Activated naive CD4-positive, alpha-beta T cell treated with anti-CD3 and anti-CD28 coated beads, Interleukin-2, amount 10 ng/mL, durations not matched to agents 7 days and 5 days (primary cell): Measurements from ENCODE around the gene LSM7.
"Not testable (repeated sequence)": the region's sequence is repeated elsewhere in the genome, so short reads cannot be mapped to it uniquely, and the experiment has no call there.

Source experiments
- CTCF ChIA-PET: fragments of 350-600 bp; sonication (Branson Sonifier 250); formaldehyde crosslinking; loops from one replicate; lab custom pipeline; 2021; ENCODE audit warnings: antibody characterized with exemption; lab: Charles Lee
- DNase-seq: peaks from one replicate; pipeline ENCODE4 v3.0.0-alpha.2; 2020
- H3K27ac Mint-ChIP-seq: one replicate; pipeline ENCODE4 v1.8.0; 2021; ENCODE audit warnings: mild to moderate bottlenecking, moderate library complexity, mixed read lengths
- H3K27me3 Mint-ChIP-seq: one replicate; pipeline ENCODE4 v1.8.0; 2021; ENCODE audit warnings: mild to moderate bottlenecking, mixed read lengths
- H3K36me3 Mint-ChIP-seq: one replicate; pipeline ENCODE4 v1.8.0; 2021; ENCODE audit warnings: mixed read lengths
- H3K4me1 Mint-ChIP-seq: one replicate; pipeline ENCODE4 v1.8.0; 2021; ENCODE audit warnings: mixed read lengths
- H3K4me3 Mint-ChIP-seq: one replicate; pipeline ENCODE4 v1.8.0; 2021; ENCODE audit warnings: mild to moderate bottlenecking, moderate library complexity, mixed read lengths
- H3K9me3 Mint-ChIP-seq: one replicate; pipeline ENCODE4 v1.8.0; 2021; ENCODE audit warnings: mixed read lengths

LSM7 gene

GRCh38 chr19:2359992-2360685 lies 31.8 kb upstream of the LSM7 start, which contains the start of gene TMPRSS9:
TSS of gene TMPRSS9 (plus strand) at chr19:2360265. CDS start at chr19:2389786, 29,521 bp downstream.
- Mint-ChIP-seq H3K4me3 (no peak within 1 kb of the TSS), H3K36me3 (no peaks in the 10 kb centered on the region), H3K9me3 (no peaks in the 10 kb centered on the region), H3K27me3 (peaks cover 41% of the 10 kb centered on the region), H3K27ac (no peak within 1 kb of the TSS), H3K4me1 (peaks cover 3% of the 10 kb centered on the region)
- CTCF ChIA-PET, result no interaction called here
- DNase-seq, result no peak

GRCh38 chr19:2358548-2359173 lies 30.3 kb upstream of the LSM7 start:
- H3K4me1 Mint-ChIP-seq, result peaks cover 3% of the 10 kb centered on the region

DNA sequence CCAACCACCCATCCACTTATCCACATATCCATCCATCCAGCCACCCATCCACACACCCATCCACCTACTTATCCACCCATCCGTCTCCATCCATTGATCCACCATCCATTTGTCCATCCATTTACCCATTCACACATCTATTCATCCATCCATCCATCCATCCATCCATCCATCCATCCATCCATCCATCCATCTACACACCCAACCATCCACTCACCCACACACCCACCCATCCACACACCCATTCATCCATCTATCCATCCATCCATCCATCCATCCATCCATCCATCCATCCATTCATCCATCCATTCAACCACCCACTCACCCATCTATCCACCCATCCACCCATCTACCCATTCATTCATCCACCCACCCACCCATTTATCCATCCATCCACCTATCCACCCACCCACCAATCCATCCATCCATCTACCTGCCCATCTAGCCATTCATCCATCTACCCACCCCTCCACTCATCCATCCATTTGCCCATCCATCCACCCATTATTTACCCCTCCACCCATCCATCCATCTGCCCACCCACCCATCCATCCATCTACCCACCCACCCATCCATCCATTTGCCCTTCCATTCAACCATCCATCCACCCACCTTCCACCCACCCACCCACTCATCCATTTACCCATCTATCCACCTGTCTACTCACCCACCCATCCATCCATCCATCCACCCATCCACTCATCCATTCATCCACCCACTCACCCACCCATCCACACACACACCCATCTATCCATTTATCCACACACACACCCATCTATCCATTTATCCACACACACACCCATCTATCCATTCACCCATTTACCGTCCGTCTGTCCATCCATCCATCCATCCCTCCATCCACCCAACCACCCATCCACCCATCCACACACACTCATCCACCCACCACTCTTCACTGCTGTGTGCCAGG lies 29.2 kb upstream of the LSM7 start:
- no peak overlapping the region for H3K27ac Mint-ChIP-seq
- no peaks in the 10 kb centered on the region for H3K9me3 Mint-ChIP-seq
- no peak for DNase-seq
- H3K36me3 Mint-ChIP-seq, result no peaks in the 10 kb centered on the region
- H3K4me3 Mint-ChIP-seq, result no peak overlapping the region
- CTCF ChIA-PET, result no interaction called here
- H3K27me3 Mint-ChIP-seq, result peaks cover 29% of the 10 kb centered on the region
- H3K4me1 Mint-ChIP-seq, result peaks cover 3% of the 10 kb centered on the region

More at GRCh38 chr19:2358548-2359173, 30.3 kb upstream of the LSM7 start:
- no peak overlapping the region for H3K4me3 Mint-ChIP-seq
- no peak for DNase-seq
- no peaks in the 10 kb centered on the region for H3K9me3 Mint-ChIP-seq
- CTCF ChIA-PET, result no interaction called here
- H3K36me3 Mint-ChIP-seq, result no peaks in the 10 kb centered on the region
- H3K27ac Mint-ChIP-seq, result no peak overlapping the region
- H3K27me3 Mint-ChIP-seq, result peaks cover 30% of the 10 kb centered on the region

DNA sequence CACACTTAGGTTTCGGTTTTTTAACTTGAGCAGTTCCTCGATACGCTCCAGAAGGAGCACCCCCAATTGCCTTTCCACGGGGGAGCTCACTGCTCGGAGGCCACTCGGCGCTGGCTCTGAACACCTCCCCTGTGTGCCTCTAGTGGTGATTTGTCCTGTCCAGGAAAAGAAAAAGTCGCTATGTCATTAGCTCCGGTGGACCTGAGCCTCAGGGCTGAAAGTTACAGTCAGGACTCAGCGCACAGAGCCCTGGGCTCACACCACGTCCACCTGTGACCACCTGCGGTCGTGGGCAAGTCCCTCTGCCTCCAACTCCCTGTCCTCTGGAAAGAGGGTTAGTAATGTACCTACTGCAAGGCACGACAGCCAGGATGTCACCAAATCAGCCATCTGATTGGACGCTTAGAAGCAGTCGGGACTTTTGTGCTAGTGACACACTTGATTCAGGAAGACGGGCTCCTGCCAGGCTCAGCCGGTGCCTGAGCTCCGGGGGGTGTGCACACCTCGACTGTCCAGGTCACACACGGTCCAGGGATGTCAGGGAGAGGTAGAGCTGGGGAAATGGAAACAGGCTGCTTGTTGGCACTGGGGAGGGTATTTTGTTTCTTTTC lies 27.8 kb upstream of the LSM7 start:
- H3K27ac Mint-ChIP-seq, result peak overlapping the region; percentile 49
- no peaks in the 10 kb centered on the region for H3K9me3 Mint-ChIP-seq
- peaks cover 29% of the 10 kb centered on the region for H3K27me3 Mint-ChIP-seq
- H3K36me3 Mint-ChIP-seq, result peaks cover 2% of the 10 kb centered on the region
- CTCF ChIA-PET, result no interaction called here
- no peak for DNase-seq
- peaks cover 3% of the 10 kb centered on the region for H3K4me1 Mint-ChIP-seq
- no peak overlapping the region for H3K4me3 Mint-ChIP-seq

DNA sequence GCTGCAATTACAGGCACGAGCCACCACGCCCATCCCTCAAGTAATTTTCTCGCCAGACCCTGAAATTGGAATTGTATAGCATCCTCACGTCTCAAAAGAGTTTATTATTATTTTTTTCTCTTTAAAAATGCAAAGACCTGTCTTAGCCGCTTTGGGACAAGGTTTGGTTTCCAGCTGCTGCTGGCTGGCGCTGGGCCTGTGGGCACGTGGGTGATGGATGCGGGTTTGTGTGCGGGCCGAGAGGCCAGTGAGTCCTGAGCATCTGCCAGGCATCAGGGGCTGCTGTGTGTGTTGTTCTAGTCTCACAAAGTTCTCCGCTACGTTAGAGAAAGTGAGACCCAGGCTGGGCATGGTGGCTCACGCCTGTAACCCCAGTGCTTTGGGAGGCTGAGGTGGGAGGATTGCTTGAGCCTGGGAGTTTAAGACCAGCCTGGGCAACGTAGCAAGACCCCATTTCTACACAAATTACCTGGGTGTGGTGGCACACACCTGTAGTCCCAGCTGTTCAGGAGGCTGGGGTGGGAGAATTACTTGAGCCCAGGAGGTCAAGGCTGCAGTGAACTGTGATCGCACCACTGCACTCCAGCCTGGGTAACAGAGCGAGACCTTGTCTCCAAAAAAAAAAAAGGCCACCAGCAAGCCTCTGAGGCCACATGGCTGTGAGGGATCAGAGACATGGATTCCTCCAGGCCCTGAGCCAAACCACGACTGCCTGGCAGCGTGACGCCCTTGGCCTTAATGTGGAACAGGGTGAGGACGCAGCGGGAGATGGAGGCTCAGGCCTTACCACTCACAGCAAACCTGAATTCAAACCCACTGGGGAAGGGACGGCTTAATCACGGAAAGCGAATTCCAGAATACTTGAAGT lies 27.0 kb upstream of the LSM7 start:
- no peak overlapping the region for H3K27ac Mint-ChIP-seq
- no peak overlapping the region for H3K4me3 Mint-ChIP-seq
- H3K27me3 Mint-ChIP-seq, result peaks cover 24% of the 10 kb centered on the region
- peaks cover under 1% of the 10 kb centered on the region for H3K4me1 Mint-ChIP-seq
- DNase-seq, result no peak
- peaks cover 2% of the 10 kb centered on the region for H3K36me3 Mint-ChIP-seq
- H3K9me3 Mint-ChIP-seq, result no peaks in the 10 kb centered on the region
- CTCF ChIA-PET, result no interaction called here

DNA sequence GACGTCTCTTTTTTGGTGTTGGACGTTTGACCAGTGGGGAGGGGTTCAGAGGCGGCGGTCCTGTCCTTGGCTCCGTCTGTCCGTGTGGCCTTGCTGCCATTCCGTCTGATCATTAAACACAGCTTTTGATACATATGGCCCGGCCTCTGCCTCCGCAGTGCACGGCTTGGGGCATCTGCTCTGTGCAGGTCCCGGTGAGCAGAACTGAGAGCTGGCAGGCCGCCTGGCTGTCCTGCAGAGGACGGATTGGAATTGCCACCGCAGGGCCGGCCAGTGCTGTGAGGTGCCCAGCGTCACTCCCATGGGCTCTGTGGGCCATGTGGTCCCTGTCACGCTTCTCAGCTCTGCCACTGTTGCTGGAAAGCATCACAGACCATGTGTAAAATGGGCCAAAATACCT lies 26.3 kb upstream of the LSM7 start:
- CTCF ChIA-PET, result no interaction called here
- no peak for DNase-seq

GRCh38 chr19:2353887-2354592 lies 25.7 kb upstream of the LSM7 start:
- CTCF ChIA-PET, result no interaction called here
- peaks cover 10% of the 10 kb centered on the region for H3K27me3 Mint-ChIP-seq
- no peak for DNase-seq
- no peak overlapping the region for H3K27ac Mint-ChIP-seq
- H3K4me3 Mint-ChIP-seq, result no peak overlapping the region
- no peaks in the 10 kb centered on the region for H3K9me3 Mint-ChIP-seq
- peaks cover 2% of the 10 kb centered on the region for H3K36me3 Mint-ChIP-seq
- no peaks in the 10 kb centered on the region for H3K4me1 Mint-ChIP-seq

More for the DNA sequence above, 26.3 kb upstream of the LSM7 start:
- Mint-ChIP-seq H3K9me3 (no peaks in the 10 kb centered on the region), H3K4me3 (no peak overlapping the region), H3K27ac (no peak overlapping the region), H3K4me1 (no peaks in the 10 kb centered on the region), H3K27me3 (peaks cover 16% of the 10 kb centered on the region), H3K36me3 (peaks cover 2% of the 10 kb centered on the region)

GRCh38 chr19:2353159-2353886 lies 24.9 kb upstream of the LSM7 start:
- H3K27ac Mint-ChIP-seq, result no peak overlapping the region
- DNase-seq, result no peak
- peaks cover 2% of the 10 kb centered on the region for H3K36me3 Mint-ChIP-seq
- CTCF ChIA-PET, result interaction anchor here (1.1 kb wide), 1 partner anchor 10 kb away, joined by 3 read pairs; no protein-coding TSS in a partner anchor
- H3K9me3 Mint-ChIP-seq, result no peaks in the 10 kb centered on the region
- no peak overlapping the region for H3K4me3 Mint-ChIP-seq
- H3K27me3 Mint-ChIP-seq, result peaks cover 3% of the 10 kb centered on the region
- no peaks in the 10 kb centered on the region for H3K4me1 Mint-ChIP-seq

GRCh38 chr19:2352121-2352520 lies 23.7 kb upstream of the LSM7 start:
- Mint-ChIP-seq H3K4me3 (no peak overlapping the region), H3K27me3 (no peaks in the 10 kb centered on the region), H3K9me3 (no peaks in the 10 kb centered on the region), H3K27ac (no peak overlapping the region), H3K4me1 (no peaks in the 10 kb centered on the region), H3K36me3 (peaks cover 2% of the 10 kb centered on the region)
- DNase-seq, result no peak
- CTCF ChIA-PET, result interaction anchor here (0.6 kb wide), 1 partner anchor 196 kb away, joined by 3 read pairs; no protein-coding TSS in a partner anchor

DNA sequence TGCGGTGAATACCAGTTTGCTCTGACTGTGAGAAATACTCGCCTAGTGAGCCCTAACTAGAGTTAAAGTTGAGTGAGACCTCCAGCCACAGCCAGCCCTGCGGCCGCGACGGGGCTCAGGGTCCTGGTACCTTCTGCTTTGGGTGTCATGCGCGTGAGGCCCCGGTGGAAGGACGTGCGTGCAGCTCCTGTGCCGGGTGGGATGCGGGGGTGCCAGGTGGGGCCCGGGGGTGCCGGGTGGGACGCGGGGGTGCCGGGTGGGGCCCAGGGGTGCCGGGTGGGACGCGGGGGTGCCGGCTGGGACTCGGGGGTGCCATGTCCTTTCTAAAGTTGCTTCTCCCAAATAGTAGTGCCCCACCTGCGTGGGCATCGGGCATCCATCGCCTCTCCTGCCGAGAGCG lies 23.2 kb upstream of the LSM7 start:
- Mint-ChIP-seq H3K36me3 (peaks cover 2% of the 10 kb centered on the region), H3K4me1 (no peaks in the 10 kb centered on the region), H3K27ac (no peak overlapping the region), H3K9me3 (no peaks in the 10 kb centered on the region), H3K27me3 (no peaks in the 10 kb centered on the region), H3K4me3 (no peak overlapping the region)
- no peak for DNase-seq
- CTCF ChIA-PET, result interaction anchor here (0.6 kb wide), 1 partner anchor 196 kb away, joined by 3 read pairs; no protein-coding TSS in a partner anchor

DNA sequence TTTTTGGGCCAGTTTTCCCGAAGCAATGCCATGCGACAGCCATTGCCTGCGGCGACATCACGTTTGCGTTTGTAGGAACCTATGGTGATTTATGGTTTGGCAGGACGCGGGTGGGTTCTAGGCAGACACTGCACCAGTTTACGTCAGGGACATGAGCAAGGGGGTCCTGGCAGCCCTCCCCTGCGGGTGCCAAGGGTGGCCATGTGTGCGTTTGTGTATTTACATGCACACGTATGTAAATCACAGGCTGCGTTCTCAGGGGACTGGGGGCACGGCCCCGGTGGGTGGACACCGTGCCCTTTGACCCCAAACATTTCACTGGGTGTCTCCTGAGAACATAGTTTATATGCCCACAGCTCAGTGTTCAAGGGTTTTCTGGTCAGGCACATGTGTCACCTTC lies 22.3 kb upstream of the LSM7 start:
- H3K4me3 Mint-ChIP-seq, result no peak overlapping the region
- CTCF ChIA-PET, result no interaction called here
- H3K36me3 Mint-ChIP-seq, result peaks cover 4% of the 10 kb centered on the region
- H3K9me3 Mint-ChIP-seq, result no peaks in the 10 kb centered on the region
- no peaks in the 10 kb centered on the region for H3K27me3 Mint-ChIP-seq
- no peak overlapping the region for H3K27ac Mint-ChIP-seq
- no peaks in the 10 kb centered on the region for H3K4me1 Mint-ChIP-seq
- no peak for DNase-seq

DNA sequence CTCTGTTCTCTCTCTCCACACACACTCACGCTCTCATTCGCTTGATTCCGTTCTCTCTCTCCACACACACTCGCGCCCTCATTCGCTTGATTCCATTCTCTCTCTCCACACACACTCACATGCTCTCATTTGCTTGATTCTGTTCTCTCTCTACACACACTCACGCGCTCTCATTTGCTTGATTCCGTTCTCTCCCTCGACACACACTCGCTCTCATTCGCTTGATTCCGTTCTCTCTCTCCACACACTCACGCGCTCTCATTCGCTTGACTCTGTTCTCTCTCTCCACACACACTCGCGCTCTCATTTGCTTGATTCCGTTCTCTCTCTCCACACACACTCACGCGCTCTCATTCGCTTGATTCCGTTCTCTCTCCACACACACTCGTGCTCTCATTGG lies 21.4 kb upstream of the LSM7 start:
- CTCF ChIA-PET, result not testable (repeated sequence)

More for the DNA sequence above, 21.4 kb upstream of the LSM7 start:
- not testable (repeated sequence) for H3K27me3 Mint-ChIP-seq, H3K4me1 Mint-ChIP-seq, H3K9me3 Mint-ChIP-seq, H3K27ac Mint-ChIP-seq, H3K4me3 Mint-ChIP-seq, H3K36me3 Mint-ChIP-seq, DNase-seq
